ENCODE measurements around the gene KCNT1. TPM values are rescaled to one million over a fixed set of nuclear protein-coding genes. Genes with fewer than 3 reads are reported as not detected.

The KCNT1 gene
- total RNA-seq, 1 donor from 2014 or later = not detected

GRCh38 chr9:135749171-135750045 is 47.4 kb downstream of the KCNT1 start:
- H3K9ac ChIP-seq (ENCODE audit: low read length) = no peak overlapping the region
- H3K4me1 ChIP-seq (ENCODE audit: insufficient read depth, low read length) = no peaks in the 10 kb centered on the region
- FAIRE-seq (no peak), DNase-seq (ENCODE audit: low read depth) (no peak)
- Mint-ChIP-seq H3K36me3 (ENCODE audit: low read depth, unreplicated experiment) (no peaks in the 10 kb centered on the region), H3K4me3 (ENCODE audit: unreplicated experiment) (no peak overlapping the region), H3K9me3 (ENCODE audit: unreplicated experiment) (peaks cover 2% of the 10 kb centered on the region), H3K27ac (ENCODE audit: unreplicated experiment) (no peak overlapping the region), H3K4me1 (ENCODE audit: low read depth, unreplicated experiment) (no peaks in the 10 kb centered on the region), H3K27me3 (ENCODE audit: low read depth, unreplicated experiment) (peaks cover 22% of the 10 kb centered on the region)
- no peaks in the 10 kb centered on the region for H3K9me3 ChIP-seq (ENCODE audit: insufficient read depth, low read depth, low read length)
- no peaks in the 10 kb centered on the region for H4K20me1 ChIP-seq (ENCODE audit: insufficient read depth, low read length)
- H3K27ac ChIP-seq (ENCODE audit: low read depth, low read length) = no peak overlapping the region
- no peak overlapping the region for H3K4me2 ChIP-seq (ENCODE audit: low read length)
- H3K36me3 ChIP-seq (ENCODE audit: insufficient read depth, low read length) = no peaks in the 10 kb centered on the region
- TF ChIP-seq EZH2 (IDR thresholded peaks at IDR 0.05; ENCODE audit: insufficient read depth, low read length) (no peak), CTCF (IDR thresholded peaks at IDR 0.05; ENCODE audit: insufficient read depth, low read depth, low read length) (no peak)
- H3K27me3 ChIP-seq (ENCODE audit: insufficient read depth, low read length) = no peaks in the 10 kb centered on the region
- H2AFZ ChIP-seq (ENCODE audit: low read depth, low read length) = no peak overlapping the region
- no peaks in the 10 kb centered on the region for H3K79me2 ChIP-seq (ENCODE audit: insufficient read depth, low read length)
- H3K4me3 ChIP-seq (ENCODE audit: insufficient read depth, low read depth, low read length) = no peak overlapping the region

DNA sequence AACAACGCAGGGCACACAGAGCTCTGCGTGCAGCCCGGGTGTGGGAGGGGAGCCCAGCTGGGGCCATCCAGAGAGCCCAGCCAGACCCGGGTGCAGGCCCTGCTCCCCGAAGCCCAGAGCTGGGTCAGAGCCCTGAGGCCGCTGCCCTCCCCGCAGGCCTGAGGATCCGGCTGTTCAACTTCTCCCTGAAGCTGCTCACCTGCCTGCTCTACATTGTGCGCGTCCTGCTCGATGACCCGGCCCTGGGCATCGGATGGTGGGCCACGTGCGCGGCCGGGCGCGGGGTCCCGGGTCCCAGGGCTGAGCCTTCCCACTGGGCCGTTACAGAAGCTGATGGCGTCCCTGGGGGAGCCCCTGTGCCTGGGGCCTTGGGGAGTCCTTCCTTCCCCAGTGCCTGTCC is 48.8 kb downstream of the KCNT1 start:
- Histone ChIP-seq H3K4me2 (ENCODE audit: low read length) (no peak overlapping the region), H3K27me3 (ENCODE audit: insufficient read depth, low read length) (no peaks in the 10 kb centered on the region), H3K4me3 (ENCODE audit: insufficient read depth, low read depth, low read length) (no peak overlapping the region), H4K20me1 (ENCODE audit: insufficient read depth, low read length) (no peaks in the 10 kb centered on the region), H3K9me3 (ENCODE audit: insufficient read depth, low read depth, low read length) (no peaks in the 10 kb centered on the region), H3K36me3 (ENCODE audit: insufficient read depth, low read length) (no peaks in the 10 kb centered on the region), H3K79me2 (ENCODE audit: insufficient read depth, low read length) (no peaks in the 10 kb centered on the region), H2AFZ (ENCODE audit: low read depth, low read length) (no peak overlapping the region), H3K9ac (ENCODE audit: low read length) (no peak overlapping the region), H3K27ac (ENCODE audit: low read depth, low read length) (no peak overlapping the region), H3K4me1 (ENCODE audit: insufficient read depth, low read length) (no peaks in the 10 kb centered on the region)
- no peaks in the 10 kb centered on the region for H3K4me1 Mint-ChIP-seq (ENCODE audit: low read depth, unreplicated experiment)
- DNase-seq (ENCODE audit: low read depth) (no peak), FAIRE-seq (no peak)
- H3K9me3 Mint-ChIP-seq (ENCODE audit: unreplicated experiment) = peaks cover 2% of the 10 kb centered on the region
- H3K27me3 Mint-ChIP-seq (ENCODE audit: low read depth, unreplicated experiment) = peaks cover 30% of the 10 kb centered on the region
- no peak for TF ChIP-seq CTCF (IDR thresholded peaks at IDR 0.05; ENCODE audit: insufficient read depth, low read depth, low read length)
- no peak for TF ChIP-seq EZH2 (IDR thresholded peaks at IDR 0.05; ENCODE audit: insufficient read depth, low read length)
- H3K27ac Mint-ChIP-seq (ENCODE audit: unreplicated experiment) = no peak overlapping the region
- no peaks in the 10 kb centered on the region for H3K36me3 Mint-ChIP-seq (ENCODE audit: low read depth, unreplicated experiment)
- H3K4me3 Mint-ChIP-seq (ENCODE audit: unreplicated experiment) = no peak overlapping the region

DNA sequence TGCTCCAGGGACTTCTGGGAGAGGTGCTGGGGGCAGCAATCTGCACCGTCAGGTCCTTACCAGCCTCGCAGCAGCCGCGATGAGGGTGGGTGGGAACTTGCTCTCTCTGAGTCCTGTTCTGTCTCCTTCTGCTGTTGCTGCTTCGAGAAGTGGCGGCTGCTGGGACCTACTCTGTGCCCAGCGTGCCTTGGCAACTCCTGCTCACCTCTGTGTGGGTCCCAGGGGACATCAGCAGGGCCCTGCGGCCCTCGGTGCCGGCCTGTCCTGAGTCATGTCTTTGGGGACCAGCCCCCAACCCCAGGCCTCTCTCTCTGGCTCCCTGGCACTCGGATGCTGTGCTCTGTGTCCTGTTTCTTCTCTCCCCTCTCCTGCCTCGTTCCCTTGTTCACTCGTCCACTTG is 49.5 kb downstream of the KCNT1 start:
- H3K9me3 ChIP-seq (ENCODE audit: insufficient read depth, low read depth, low read length) = peaks cover 4% of the 10 kb centered on the region
- H3K9ac ChIP-seq (ENCODE audit: low read length) = no peak overlapping the region
- H3K4me2 ChIP-seq (ENCODE audit: low read length) = no peak overlapping the region
- H3K27me3 ChIP-seq (ENCODE audit: insufficient read depth, low read length) = no peaks in the 10 kb centered on the region
- no peak for TF ChIP-seq CTCF (IDR thresholded peaks at IDR 0.05; ENCODE audit: insufficient read depth, low read depth, low read length)
- TF ChIP-seq EZH2 (IDR thresholded peaks at IDR 0.05; ENCODE audit: insufficient read depth, low read length) = no peak
- no peaks in the 10 kb centered on the region for H4K20me1 ChIP-seq (ENCODE audit: insufficient read depth, low read length)
- Mint-ChIP-seq H3K36me3 (ENCODE audit: low read depth, unreplicated experiment) (no peaks in the 10 kb centered on the region), H3K4me3 (ENCODE audit: unreplicated experiment) (no peak overlapping the region), H3K4me1 (ENCODE audit: low read depth, unreplicated experiment) (no peaks in the 10 kb centered on the region), H3K27ac (ENCODE audit: unreplicated experiment) (no peak overlapping the region), H3K9me3 (ENCODE audit: unreplicated experiment) (peaks cover 2% of the 10 kb centered on the region), H3K27me3 (ENCODE audit: low read depth, unreplicated experiment) (peaks cover 29% of the 10 kb centered on the region)
- H2AFZ ChIP-seq (ENCODE audit: low read depth, low read length) = no peak overlapping the region
- DNase-seq (ENCODE audit: low read depth) (no peak), FAIRE-seq (no peak)
- no peaks in the 10 kb centered on the region for H3K79me2 ChIP-seq (ENCODE audit: insufficient read depth, low read length)
- H3K36me3 ChIP-seq (ENCODE audit: insufficient read depth, low read length) = no peaks in the 10 kb centered on the region
- no peak overlapping the region for H3K27ac ChIP-seq (ENCODE audit: low read depth, low read length)
- no peaks in the 10 kb centered on the region for H3K4me1 ChIP-seq (ENCODE audit: insufficient read depth, low read length)
- no peak overlapping the region for H3K4me3 ChIP-seq (ENCODE audit: insufficient read depth, low read depth, low read length)
